PC-3 (cell line): ENCODE measurements around the gene UBL4A.

Source experiments
- CTCF ChIP-seq: fragments of 300-600 bp; sonication (generic); conservative IDR thresholded peaks from 2 replicates; pipeline ENCODE4 v1.5.1; 2017; ENCODE audit warnings: antibody characterized with exemption, low read depth, mild to moderate bottlenecking, low read length
- EZH2 ChIP-seq: fragments of 300-600 bp; sonication (generic); IDR thresholded peaks from one replicate; pipeline ENCODE4 v1.6.1; 2017; ENCODE audit warnings: antibody characterized with exemption, mild to moderate bottlenecking, low read length; ENCODE audit not compliant: unreplicated experiment

DNA sequence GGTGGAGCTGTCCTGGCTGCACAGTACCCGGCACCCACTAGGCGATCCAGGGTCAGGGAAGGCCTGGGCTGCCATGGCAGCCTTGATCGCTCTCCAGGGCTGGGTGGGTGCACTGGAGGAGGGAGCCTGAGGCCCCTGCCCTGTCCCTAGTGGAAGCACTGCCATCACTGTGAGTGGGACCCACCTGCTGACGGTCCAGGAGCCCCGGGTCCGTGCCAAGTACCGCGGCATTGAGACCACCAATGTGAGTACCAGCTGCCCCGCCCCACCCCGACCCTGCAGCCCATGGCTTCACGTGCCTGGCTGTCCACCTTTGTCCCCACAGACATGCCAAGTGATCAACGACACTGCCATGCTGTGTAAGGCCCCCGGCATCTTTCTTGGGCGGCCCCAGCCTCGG, 19.5 kb downstream of the UBL4A start:
- TF ChIP-seq CTCF (no peak), EZH2 (no peak)
